ENCODE results near the gene EPB41L3.
A peak's percentile ranks its signal among the peaks of the same experiment; 100 is the strongest.
"Not testable (repeated sequence)": the region's sequence is repeated elsewhere in the genome, so short reads cannot be mapped to it uniquely, and the experiment has no call there.

Gene EPB41L3

DNA sequence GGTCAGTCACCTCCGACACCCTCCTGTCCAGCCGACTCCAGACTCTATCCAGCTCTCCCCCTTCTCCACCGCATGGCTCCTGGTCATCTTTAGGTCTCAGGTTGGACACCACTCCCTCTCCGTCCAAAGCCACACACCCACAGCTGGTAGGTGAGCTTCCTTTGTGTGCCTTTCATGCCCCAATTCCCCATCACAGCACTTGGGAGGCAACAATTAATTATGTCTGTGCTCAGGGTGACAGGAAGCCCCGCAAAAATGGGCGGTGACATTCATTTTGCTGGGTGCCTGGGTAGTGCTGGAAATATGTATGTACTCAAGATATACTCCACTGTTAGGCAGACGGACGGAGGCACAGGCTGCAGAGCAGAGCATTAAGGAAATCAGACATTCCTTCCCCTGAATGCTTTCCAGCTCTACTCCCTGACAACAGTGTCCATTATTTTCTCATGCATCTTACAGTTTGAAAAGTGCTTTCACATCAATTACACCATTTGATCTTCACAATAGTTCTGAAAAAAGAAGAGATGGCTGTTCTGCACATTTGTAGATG, 13.1 kb downstream of the EPB41L3 start:
- no peak for DNase-seq (ENCODE audit: low spot score)

DNA sequence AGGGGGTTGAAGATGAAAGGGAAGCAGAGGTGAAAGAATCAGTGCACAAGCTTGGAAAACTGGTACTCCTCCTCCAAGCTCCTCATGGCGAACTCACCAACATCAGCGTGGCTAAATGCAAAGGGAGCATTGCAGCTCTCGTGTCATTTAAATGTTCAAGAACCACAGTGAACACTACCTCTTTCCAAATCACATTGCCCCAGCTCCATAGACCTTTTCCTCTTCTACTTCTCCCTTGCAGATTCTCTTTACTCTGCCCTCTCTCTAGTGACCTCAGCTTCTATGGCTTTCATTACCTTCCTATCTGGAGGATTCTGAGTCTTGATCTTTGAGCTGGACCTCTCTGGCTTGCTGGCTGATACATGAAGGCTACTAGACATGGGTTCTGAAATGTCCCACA, 14.3 kb downstream of the EPB41L3 start:
- DNase-seq (ENCODE audit: low spot score), result no peak

DNA sequence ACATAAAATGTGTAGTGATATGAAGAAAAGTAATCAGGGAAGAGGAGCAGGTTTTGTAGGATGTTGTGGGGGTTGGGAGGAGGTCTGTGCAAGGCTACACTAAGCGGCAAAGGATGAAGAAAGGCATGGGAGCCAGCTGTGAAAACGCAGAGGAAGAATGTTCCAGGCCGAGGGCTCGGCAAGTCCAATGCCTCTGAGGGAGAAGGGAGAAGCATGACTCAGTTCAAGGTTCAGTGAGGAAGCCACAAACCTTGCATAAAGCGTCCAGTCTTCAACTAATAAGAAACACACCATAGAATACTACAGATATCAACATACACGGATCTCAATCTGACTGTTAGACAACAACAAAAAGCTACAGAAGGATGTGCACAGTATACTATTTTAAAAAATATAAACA, 16.2 kb downstream of the EPB41L3 start:
- DNase-seq (ENCODE audit: low spot score), result no peak

DNA sequence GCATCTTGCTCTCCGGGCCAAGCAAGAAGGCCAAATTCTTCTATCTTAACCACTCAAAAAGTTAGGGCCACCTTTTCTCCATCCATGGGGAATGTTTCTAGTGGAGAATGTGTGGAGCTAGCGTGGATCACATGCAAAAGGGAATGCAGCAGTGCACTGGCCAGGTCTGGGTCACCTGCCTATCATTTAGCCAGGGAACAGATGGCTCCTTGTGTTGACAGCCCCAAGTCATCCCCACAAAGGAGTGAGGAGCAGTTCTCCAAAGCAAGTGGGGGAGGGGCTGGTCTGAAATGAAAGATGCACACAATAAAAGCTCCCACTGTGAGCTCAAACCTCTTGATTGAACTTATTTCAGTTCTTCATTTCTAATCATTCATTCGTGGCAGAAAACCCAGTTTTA, 19.1 kb downstream of the EPB41L3 start:
- no peak for DNase-seq (ENCODE audit: low spot score)

DNA sequence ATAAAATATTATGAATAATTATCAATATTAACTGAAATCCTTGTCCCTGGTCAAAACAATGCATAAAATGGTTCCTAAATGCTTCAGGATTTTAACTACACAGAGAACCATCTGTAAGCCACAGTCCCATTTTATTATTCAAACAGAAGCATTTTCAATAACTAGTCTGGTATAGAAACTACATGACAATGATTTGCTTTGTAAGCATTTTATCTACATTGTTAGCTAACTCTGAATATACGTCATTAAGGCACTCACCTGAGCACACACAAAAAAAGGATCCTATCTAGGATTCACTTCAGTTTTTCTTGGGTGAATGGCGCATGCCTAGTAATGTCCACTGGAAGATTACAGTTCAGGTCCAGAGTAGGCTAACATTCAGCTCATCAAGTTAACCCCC, 22.8 kb downstream of the EPB41L3 start:
- no peak for DNase-seq (ENCODE audit: low spot score)

DNA sequence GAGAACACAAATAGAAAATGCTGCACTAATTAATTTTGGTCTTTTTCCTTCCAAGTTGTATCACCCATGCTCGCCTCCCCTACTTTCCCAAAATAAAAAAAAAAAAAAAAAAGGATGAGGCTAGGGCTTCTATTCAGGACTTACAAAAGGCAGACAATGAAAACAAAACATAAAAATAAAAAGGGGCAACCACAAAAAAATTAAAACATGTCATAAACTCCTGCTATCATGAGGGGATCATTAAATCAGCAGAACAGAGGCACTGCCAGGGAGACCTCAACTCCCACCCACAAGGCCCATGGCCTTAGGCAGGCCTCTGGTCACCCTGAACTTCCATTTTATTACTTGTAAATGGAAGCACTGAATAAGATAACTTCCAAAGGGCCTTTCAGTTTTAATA, 23.3 kb downstream of the EPB41L3 start:
- no peak for DNase-seq (ENCODE audit: low spot score)

DNA sequence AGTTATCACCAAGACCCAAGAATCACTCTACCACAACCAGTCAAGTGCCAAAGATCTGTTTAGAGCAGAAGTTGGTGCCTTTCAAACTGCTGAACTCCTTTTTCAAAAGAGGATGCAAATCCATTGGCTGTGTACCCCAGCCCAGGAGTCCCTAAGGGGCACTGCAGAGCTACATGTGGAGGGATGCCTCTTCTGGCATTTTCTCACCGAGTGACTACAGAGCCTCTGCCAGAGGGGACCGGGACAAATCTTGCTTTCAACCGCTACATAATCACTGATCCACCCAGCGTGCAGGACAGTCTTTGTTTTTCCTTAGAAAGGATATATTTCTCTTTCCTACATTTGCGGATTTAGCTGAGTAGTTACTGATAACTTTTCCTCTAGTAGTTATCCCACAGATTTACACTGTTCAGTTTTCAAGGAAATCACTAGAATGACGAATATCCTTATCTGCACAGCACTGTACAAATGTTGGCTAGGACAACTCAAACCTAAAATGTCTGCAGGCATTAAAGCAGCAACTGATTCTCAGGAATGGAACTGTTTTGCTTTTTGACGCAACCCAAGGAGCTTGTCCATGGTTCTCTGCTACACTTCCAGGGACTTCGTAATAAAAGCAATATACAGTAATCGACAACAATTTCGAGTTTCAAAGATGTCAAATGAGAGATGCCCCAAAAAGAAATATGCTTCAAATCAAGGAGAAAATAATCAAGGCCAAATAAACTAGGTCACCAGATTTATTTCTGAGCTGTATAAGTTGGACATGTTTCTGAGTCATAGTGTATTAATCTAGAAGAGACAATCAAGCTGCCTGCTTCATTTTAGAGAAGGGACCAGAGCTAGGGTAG, 24.1 kb downstream of the EPB41L3 start:
- no peak for DNase-seq (ENCODE audit: low spot score)

DNA sequence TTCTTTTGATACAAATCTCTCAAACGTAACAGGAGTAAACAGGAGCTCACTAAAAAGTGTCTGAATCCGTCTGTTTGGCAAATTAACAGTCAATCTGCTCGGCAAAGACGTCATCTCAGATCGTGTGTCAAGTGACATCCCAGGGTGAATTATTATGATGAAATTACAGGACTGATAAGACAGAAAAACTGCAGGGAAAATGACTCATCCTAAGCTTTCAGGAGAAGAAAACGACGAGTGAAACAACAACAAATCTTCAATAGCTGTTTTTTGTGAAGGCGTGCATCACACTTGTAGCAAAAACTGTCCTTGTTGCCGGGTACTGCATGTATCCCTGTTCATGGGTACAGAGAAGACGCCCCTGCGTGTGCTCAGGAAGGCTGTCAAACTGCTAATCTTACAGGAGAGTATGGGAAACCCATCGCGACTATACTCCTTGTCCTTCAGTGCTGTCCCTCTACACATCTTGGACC, 24.9 kb downstream of the EPB41L3 start:
- no peak for DNase-seq (ENCODE audit: low spot score)

DNA sequence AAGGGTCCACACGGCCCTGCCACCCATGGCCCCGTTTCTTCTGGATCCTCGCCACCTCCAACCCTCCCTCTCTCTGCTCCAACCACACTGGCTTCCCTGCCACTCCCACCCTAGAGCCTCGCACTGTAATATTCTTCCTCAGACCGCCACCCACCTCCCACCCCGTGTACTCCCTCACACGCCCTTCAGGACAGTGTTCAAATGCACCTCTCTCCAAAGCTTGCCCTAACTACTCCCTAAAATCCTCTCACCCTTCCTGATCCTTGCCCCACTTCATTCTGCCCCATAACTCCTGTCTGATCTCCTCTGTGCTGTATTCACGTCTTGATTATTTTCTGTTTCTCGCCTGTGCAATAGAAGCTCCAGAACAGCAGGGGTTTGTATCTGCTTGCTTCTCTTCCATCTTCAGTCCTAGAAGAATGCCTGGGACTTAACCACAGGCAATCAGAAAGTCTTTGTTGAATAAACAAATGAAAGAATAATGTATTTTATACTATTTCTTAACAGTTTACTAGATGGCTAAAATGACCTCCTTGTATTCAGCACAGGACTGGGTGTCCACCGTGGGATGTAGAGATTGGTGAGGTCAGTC, 25.5 kb downstream of the EPB41L3 start:
- no peak for DNase-seq (ENCODE audit: low spot score)

DNA sequence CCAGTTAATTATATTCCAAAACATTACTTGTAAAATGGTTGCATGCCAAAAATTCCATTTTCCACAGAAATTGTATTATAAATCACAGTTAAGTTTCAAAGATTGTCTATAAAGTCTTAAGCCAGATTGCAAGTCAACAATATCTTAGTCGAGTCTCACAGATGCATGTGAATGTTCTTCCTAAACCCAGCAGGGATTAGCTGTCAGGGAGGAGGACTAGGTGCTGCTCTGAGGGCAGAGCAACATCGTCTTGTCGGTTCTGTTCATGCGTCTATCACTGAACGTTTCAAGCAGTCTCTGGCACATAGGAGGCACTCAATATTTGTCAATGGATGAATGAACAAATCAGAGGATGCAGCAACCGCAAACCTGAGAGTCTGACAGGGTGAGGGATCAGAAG, 27.0 kb downstream of the EPB41L3 start:
- DNase-seq (ENCODE audit: low spot score), result no peak

DNA sequence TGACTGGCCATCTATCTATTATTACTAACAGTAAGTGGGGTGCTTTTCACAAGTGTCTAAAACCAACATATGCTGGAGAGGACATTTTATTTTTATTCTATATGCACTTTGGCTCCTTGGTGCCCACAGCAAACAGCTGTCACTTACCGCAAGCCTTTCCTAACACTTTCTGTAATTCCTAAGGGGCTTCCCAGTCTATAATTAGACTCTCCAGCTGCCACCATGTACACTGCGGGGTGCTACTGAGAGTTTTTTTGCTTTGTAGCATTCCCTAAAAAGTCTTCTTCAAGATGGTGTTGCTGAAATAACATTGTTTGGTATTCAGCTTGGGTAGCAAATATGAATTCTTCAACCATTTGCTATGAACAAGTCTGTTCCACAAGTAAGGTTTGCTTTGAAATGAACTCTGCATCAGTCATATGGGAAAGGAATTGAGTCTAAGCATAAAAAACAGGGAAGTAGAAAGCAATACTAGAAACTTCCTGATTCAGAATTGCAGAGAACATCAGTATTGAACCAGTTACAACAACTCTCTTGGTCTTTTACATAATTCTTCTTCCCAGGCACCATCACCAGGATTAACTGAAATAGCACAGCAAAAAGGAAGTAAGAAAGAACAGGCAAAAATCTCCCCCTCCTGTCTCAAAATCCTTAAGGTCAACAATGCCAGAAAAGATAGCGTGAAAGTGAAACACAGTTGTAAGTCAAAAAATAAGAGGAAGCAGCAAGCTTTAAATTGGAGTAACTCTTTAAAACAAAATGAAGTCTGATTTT, 28.6 kb downstream of the EPB41L3 start:
- no peak for DNase-seq (ENCODE audit: low spot score)

DNA sequence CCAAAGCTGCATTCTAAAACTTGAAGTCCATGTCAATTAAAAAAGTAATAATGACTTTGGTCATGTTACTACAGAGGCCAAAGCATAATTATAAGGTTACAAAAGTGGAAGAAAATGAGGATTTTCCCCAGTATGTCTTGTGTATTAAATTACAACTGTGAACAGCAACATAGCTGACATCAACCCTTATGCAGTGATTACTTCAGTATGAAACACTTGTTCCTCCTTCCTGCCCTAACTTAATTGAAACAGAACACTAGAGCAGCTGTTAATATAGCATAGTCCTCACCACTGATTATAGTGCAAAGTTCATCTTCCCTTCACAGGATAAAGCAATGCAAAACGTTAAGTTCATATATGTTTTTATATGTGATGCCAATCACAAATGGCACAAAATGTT, 29.9 kb downstream of the EPB41L3 start:
- DNase-seq (ENCODE audit: low spot score), result no peak

DNA sequence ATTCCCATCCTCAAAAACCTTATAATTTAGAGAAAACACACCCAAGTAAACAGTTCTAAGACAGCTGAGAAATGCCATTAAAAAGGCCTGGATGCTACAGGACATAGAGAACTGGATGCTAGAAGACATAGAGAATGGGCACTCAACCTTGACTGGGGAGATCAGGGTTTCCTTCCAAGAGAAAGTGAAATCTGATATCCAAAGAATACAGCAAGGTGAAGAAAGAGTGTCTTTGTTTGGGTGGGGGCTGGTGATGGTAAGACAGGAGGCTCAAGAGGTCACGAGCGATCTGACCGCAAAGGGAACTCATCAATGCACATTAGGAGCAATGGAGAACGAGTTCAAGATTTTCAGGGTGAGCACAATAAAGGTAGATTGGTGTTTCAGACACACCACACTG, 31.6 kb downstream of the EPB41L3 start:
- DNase-seq (ENCODE audit: low spot score), result no peak

DNA sequence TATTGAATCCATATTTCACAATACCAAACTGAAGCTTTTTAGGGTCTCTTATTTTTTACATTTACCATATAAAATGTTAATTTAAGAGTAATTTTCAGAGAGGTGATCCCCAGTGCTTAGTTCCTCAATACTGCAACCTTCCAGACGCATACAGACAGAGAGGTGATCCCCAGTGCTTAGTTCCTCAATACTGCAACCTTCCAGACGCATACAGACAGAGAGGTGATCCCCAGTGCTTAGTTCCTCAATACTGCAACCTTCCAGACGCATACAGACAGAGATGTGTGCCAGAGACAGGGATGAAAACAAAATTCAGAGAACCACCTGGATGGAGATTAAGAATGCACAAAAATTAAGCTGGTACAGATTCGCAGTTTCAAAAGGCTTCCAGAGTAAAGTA, 32.3 kb downstream of the EPB41L3 start:
- DNase-seq (ENCODE audit: low spot score), result not testable (repeated sequence)

DNA sequence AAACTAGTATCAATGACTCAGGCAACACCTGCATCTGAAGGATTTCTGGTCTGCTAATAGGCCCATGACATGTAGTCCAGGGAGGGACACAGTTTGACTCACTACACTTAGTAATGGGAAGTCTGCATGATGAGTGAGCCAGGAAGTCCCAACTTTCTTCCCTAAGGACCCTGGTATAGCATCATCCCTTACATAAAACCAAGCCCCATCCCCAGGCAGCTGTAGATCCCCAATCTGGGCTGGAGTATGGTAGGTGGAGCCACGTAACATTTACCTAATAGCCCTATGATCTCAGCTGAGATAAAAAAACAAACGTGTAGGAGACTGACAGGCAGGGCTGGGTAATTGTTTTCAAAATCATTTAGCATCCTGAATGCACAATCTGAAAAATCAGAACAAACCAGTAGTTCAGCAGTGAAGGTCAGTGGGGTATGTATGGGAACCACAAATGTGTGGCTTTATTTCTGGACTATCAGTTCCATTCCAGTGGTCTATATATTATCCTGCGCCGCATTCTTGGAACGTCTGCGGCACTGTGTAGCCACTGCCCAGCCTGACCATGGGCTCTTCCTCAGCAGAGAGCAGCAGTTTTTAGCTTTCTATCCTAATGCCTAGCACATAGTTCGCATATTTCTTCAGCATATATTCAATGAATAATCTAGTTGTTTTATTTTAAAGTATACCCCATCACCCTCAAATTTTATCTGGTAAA, 33.5 kb downstream of the EPB41L3 start:
- DNase-seq (ENCODE audit: low spot score), result peak; percentile 46

DNA sequence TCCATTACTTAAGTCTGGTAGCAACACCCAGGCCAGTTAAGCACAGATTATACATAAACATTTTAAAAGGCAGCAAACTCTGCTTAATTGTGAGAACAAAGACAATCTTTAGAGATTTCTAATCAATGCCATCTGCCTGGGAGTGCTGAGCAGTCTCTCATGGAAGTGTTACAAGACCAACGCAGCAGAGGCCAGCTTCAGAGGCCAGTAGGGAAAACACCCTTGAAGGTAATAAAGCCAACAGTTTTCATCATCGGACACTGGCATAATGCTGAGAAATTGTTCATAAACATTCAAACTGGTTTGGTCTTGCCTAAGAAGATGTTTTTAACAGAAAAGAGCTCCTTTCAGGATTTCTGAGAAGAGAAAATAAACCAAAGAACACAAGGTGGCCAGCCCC, 35.0 kb downstream of the EPB41L3 start:
- no peak for DNase-seq (ENCODE audit: low spot score)

DNA sequence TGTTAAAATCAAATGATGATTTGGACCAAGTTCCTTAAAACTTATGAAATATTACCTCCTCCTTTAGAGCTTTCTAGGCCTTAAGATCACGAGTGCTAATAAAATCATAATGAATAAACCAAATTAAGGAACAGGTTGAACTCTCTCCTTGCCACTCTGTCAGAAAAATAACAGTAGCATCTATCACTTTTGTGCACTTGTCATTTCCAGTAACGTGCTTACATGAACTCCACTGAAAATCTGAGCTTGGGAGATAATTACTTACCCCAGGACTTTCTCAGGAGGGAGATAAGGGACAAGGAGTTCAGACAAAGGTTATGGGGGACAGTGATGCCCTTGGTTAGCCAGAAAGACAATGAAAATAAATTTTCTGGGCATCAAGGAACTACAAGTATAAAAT, 36.0 kb downstream of the EPB41L3 start:
- no peak for DNase-seq (ENCODE audit: low spot score)

DNA sequence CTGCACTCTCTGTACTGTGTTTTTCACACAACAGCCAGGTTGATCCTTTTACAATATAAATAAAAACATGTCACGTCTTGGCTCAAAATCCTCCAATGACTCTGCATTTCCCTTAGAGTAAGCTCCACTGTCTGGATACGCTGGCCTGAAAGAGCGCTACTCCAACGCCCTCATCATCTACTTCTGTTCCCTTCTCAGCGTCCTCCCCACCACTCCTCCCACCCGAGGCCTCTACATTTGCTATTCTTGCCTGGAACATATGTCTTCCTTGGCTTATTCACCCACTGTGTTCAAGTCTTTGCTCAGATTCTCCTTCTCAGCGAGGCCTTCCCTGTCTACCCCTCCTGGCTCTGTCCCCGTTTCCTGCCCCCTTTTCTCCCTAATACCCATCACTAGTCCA, 37.6 kb downstream of the EPB41L3 start:
- DNase-seq (ENCODE audit: low spot score), result no peak

DNA sequence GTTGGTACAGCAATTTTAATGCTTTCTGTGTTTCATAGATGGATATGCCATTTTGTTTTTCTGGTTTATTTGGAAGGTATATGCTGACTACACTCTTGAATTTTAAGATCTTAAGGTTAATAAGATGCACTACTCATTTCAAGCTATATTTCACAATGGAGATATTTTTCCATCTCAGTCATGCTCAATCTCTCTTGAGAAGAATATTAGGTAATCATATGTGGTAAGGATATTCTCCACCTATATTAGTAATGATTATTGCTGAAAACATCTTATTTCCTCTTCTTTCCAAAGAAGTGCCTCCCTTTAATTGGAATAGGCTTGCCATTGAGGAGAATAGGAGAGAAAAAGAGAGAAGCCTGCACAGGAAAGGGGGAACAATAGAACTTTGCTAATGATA, 40.1 kb downstream of the EPB41L3 start:
- no peak for DNase-seq (ENCODE audit: low spot score)

DNA sequence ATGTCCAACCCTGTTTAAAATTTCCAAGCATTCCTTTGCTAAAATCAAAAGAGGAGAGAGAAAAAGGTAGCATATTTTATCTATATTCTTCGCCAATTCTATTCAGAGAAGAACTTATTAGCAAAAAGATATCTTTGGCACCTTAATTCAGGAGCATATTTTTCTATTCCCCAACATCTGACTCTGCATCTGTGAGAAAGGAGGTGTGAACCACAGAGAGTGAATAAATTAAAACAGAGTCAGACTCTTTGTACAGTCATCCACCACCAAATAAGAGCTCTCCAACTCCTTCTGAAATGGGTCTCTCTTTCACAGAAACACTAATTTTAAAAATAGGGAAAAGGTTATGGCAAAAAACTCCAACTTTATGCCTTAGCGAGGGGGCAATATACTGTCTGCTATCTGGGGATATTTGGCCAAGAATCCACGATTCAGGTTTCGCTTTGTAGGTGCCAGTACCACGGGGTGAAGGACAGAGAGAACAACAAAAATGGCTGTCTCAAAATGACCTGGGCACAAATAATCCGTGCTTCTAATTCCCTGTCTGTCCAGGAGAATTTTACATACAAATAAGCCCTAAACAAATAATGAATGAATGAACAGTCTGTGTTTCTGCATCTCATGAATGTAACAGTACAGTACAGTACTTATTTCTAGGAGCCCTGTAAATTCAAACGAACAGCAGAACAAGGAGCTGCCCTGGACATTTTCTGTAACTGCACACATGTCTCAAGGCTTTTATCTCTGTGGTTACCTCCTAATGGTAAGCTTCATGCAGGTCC, 43.4 kb downstream of the EPB41L3 start:
- no peak for DNase-seq (ENCODE audit: low spot score)

DNA sequence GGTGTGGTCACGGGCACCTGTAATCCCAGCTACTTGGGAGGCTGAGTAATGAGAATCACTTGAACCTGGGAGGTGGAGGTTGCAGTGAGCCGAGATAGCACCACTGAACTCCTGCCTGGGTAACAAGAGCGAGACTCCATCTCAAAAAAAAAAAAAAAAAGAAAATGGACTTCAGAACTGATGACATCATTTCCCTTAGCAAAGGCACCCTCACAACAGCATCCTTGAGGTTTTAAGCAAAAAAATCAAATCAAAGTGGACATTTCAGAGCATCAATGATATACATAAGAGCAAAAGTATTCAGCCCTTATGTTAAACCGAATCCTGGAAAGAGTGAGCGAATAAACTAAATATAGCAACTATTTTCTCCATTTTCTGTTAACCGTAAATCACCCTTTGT, 45.3 kb downstream of the EPB41L3 start:
- no peak for DNase-seq (ENCODE audit: low spot score)
